Astrocyte of the spinal cord (primary cell): ENCODE results near the gene BNIP1.

Experiments used
- DNase-seq: peaks from one replicate; pipeline ENCODE4 v3.0.0; 2011; ENCODE audit warnings: low read depth, low spot score
- H3K4me3 ChIP-seq: 2 replicates; pipeline ENCODE4 v1.5.1; 2011; ENCODE audit warnings: low read depth, mild to moderate bottlenecking, low read length, moderate library complexity
- in situ Hi-C: cut with HindIII; loops from 2 replicates; pipeline ENCODE4 v1.10.0; 2017; ENCODE audit warnings: low sequenced_read_pairs
- TF ChIP-seq, protein P1 (sequence below): IDR thresholded peaks from 2 replicates; pipeline ENCODE4 v1.5.1; 2012; ENCODE audit warnings: low read depth, mild to moderate bottlenecking, low read length, inconsistent platforms

The BNIP1 gene

DNA sequence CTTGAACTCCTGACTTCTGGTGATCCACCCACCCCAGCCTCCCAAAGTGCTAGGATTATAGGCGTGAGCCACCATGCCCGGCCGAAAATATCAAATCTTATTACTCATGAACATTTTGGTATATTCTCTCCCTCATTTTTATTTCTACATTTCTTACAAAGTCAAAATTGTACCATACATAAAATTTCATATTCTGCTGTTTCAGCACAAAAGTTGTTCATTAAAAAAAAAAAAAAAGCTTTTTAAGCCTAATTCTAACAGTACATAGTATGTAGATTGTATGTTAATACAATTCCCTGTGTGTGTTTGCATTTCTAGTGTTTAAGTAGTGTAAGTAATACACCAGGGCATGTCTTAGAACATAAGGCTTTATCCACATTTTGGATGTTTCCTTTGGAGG is 14.9 kb downstream of the BNIP1 start:
- no peak for DNase-seq
- in situ Hi-C loops = no loop called here
- no peak overlapping the region for H3K4me3 ChIP-seq
- TF ChIP-seq, protein P1, sequence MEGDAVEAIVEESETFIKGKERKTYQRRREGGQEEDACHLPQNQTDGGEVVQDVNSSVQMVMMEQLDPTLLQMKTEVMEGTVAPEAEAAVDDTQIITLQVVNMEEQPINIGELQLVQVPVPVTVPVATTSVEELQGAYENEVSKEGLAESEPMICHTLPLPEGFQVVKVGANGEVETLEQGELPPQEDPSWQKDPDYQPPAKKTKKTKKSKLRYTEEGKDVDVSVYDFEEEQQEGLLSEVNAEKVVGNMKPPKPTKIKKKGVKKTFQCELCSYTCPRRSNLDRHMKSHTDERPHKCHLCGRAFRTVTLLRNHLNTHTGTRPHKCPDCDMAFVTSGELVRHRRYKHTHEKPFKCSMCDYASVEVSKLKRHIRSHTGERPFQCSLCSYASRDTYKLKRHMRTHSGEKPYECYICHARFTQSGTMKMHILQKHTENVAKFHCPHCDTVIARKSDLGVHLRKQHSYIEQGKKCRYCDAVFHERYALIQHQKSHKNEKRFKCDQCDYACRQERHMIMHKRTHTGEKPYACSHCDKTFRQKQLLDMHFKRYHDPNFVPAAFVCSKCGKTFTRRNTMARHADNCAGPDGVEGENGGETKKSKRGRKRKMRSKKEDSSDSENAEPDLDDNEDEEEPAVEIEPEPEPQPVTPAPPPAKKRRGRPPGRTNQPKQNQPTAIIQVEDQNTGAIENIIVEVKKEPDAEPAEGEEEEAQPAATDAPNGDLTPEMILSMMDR = no peak

DNA sequence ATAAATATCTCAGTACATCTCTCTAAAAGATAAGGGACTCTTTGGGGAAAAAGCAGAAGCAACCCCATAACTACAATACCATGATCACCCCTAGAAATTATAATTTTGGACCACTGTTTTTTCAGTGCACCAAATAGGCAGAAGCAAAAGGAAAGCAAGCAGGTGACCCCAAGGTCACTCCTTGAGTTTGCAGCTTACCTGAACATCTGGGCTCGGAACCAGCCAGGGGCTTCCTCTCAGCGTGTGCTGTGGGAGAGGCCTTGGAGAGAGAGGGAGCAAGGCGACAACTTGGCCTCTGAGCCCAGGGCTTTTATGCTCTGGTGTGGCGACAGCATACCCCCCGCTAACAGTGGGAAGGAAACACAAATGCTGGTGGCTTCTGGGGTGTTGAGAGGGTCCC is 16.8 kb downstream of the BNIP1 start:
- H3K4me3 ChIP-seq = no peak overlapping the region
- no peak for DNase-seq
- TF ChIP-seq, protein P1 = no peak
- in situ Hi-C loops = no loop called here

DNA sequence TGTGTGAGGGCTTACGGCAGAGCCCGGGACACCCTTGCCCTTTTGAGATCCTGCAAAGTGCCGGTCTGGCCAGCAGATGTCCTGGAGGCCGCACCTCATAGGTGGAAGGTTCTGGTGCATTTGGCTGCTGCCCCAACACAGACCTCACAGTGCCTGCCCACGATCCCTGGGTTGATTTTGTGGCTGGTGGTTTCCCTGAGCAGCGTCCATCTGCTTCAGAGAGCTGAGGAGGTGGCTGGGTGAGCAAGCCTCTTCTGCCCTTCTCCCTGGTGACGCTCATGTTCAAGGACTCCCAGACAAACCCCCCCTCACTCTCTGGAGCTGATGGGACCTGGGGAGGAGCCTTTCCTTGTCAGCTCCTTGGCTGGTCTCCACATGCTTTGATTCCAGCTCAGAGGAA is 18.9 kb downstream of the BNIP1 start:
- in situ Hi-C loops = no loop called here
- no peak for DNase-seq
- no peak overlapping the region for H3K4me3 ChIP-seq

DNA sequence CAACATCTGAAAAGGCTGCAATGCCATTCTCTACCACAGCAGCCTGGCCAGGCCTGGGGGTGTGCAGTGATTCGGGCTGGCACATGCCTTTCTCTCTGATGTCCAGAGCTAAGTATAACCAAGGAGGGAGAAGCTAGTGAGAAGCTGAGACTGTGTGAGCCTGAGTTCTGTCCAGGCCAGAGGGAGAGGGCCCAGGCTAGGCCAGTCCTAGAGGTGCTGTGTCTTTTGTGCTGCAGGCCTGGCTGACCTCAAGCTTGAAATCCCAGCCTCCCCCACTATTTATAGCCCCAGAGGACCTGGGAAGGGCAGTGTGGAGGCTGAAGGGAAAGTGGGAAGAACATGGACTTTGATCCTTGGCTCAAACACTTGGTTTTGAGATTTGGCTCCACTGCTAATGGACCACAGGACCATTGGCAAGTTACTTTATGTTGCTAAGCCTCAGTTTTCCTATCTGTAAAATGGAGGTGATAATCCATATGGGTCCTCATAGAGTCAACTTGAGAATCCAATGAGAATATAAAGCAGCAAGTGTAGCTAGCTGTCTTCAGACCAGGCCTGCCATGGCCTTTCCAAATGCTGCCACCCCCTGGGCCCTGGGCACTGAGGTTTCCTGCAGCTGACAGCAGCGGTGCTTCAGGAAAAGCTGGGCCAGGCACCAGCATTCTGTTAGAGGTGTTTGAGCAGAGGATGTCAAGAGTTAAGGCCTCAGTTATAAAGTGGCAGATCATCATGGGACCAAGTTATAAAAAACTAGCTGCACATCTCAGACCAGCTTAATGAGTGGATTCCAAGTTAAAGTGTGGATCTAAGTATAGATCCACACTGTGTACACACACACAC is 21.1 kb downstream of the BNIP1 start:
- no peak overlapping the region for H3K4me3 ChIP-seq
- in situ Hi-C loops = no loop called here
- TF ChIP-seq, protein P1 = no peak
- no peak for DNase-seq

More for the DNA sequence above, 18.9 kb downstream of the BNIP1 start:
- TF ChIP-seq, protein P1 = no peak

DNA sequence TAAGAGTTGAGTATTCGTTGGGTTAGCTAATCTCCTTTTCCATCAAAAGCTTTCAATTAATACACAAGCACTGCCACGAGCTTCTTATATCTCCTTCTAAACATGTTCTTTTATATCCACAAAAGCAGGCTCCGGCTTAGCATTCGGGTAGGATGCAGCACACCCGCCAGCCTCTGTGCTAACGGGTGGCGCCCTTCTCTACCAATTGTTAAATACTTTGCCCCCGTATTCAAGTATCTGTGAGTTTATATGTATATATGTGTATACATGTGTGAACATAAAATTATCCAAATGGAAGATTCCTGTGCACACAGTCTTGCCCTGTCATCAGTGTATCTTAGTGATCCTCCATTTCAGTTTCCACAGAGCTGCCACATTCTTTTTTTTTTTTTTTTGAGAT is 27.8 kb downstream of the BNIP1 start:
- H3K4me3 ChIP-seq = no peak overlapping the region
- in situ Hi-C loops = no loop called here
- TF ChIP-seq, protein P1 = no peak
- no peak for DNase-seq

DNA sequence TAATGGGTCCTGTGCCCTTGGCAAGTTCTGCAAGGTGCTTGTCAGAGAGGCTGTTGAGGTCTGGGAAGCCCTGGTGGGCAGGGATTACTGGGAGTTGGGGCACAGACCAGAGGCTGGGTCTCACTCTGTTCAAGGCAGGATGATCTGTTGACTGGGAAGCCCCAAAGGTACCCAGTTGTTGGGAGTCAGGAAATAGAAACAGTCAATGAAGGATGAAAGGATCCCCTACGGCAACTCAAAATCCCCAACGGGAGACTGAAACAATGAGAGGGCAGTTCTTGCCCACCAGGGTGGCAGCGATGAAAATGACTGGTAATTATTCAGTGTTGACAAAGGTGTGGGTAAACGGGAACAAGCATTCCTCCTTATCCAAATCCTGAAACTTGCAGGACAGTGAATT is 31.2 kb downstream of the BNIP1 start:
- TF ChIP-seq, protein P1 = no peak
- H3K4me3 ChIP-seq = no peak overlapping the region
- in situ Hi-C loops = no loop called here
- DNase-seq = no peak
